ENCODE data around the gene SEMA5B.

- no peak for TF ChIP-seq POLR2AphosphoS5 (IDR thresholded peaks at IDR 0.05; ENCODE audit: low read depth)
- TF ChIP-seq CTCF (conservative IDR thresholded peaks at IDR 0.05; ENCODE audit: low read depth in 2 of 2): no peak
- TF ChIP-seq EZH2 (IDR thresholded peaks at IDR 0.05; ENCODE audit: low read depth, unreplicated experiment): no peak
- TF ChIP-seq EZH2phosphoT487 (IDR thresholded peaks at IDR 0.05; ENCODE audit: unreplicated experiment): no peak
- TF ChIP-seq, protein P1, sequence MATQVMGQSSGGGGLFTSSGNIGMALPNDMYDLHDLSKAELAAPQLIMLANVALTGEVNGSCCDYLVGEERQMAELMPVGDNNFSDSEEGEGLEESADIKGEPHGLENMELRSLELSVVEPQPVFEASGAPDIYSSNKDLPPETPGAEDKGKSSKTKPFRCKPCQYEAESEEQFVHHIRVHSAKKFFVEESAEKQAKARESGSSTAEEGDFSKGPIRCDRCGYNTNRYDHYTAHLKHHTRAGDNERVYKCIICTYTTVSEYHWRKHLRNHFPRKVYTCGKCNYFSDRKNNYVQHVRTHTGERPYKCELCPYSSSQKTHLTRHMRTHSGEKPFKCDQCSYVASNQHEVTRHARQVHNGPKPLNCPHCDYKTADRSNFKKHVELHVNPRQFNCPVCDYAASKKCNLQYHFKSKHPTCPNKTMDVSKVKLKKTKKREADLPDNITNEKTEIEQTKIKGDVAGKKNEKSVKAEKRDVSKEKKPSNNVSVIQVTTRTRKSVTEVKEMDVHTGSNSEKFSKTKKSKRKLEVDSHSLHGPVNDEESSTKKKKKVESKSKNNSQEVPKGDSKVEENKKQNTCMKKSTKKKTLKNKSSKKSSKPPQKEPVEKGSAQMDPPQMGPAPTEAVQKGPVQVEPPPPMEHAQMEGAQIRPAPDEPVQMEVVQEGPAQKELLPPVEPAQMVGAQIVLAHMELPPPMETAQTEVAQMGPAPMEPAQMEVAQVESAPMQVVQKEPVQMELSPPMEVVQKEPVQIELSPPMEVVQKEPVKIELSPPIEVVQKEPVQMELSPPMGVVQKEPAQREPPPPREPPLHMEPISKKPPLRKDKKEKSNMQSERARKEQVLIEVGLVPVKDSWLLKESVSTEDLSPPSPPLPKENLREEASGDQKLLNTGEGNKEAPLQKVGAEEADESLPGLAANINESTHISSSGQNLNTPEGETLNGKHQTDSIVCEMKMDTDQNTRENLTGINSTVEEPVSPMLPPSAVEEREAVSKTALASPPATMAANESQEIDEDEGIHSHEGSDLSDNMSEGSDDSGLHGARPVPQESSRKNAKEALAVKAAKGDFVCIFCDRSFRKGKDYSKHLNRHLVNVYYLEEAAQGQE (IDR thresholded peaks at IDR 0.05; ENCODE audit: unreplicated experiment): no peak
- no peak for TF ChIP-seq JUNB (IDR thresholded peaks at IDR 0.05; ENCODE audit: unreplicated experiment)
- no peak for TF ChIP-seq CREB1 (CRISPR knock-in tag; IDR thresholded peaks at IDR 0.05; ENCODE audit: low read depth)
- TF ChIP-seq, protein P2, sequence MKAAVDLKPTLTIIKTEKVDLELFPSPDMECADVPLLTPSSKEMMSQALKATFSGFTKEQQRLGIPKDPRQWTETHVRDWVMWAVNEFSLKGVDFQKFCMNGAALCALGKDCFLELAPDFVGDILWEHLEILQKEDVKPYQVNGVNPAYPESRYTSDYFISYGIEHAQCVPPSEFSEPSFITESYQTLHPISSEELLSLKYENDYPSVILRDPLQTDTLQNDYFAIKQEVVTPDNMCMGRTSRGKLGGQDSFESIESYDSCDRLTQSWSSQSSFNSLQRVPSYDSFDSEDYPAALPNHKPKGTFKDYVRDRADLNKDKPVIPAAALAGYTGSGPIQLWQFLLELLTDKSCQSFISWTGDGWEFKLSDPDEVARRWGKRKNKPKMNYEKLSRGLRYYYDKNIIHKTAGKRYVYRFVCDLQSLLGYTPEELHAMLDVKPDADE (IDR thresholded peaks at IDR 0.05): no peak
- TF ChIP-seq STAT1 (IDR thresholded peaks at IDR 0.05; ENCODE audit: unreplicated experiment): no peak
- no peak for TF ChIP-seq ZNF114 (CRISPR knock-in tag; IDR thresholded peaks at IDR 0.05)
These were observed 25.3 kb downstream of the SEMA5B start for GRCh38 chr3:123002100-123002748.
